SHP77 (cell line): ENCODE data around the gene ZNF227.
"Not testable (repeated sequence)": the region's sequence is repeated elsewhere in the genome, so short reads cannot be mapped to it uniquely, and the experiment has no call there.

Experiments
- DNase-seq, 2 experiments: peaks; one replicate each; lab custom pipeline; 2025; lab: John Stamatoyannopoulos, UW

ZNF227 gene

GRCh38 chr19:44212250-44212865 lies at the start of gene ZNF227:
Gene ZNF227 (plus strand): TSS chr19:44212532. CDS start chr19:44217793, 5,261 bp downstream.
- peak; percentile 90 to 91 for DNase-seq

GRCh38 chr19:44163789-44164188 lies 48.5 kb upstream of the ZNF227 start:
- no peak for DNase-seq

GRCh38 chr19:44164327-44164672 lies 48.0 kb upstream of the ZNF227 start:
- DNase-seq: no peak

- DNase-seq: peak; percentile 98
These were observed 47.4 kb upstream of the ZNF227 start, which contains the start of gene ZNF226 for GRCh38 chr19:44164673-44165512. Gene ZNF226 (plus strand): TSS chr19:44165100. CDS start chr19:44170081, 4,981 bp downstream.

GRCh38 chr19:44170660-44171059 lies 41.7 kb upstream of the ZNF227 start:
- not testable (repeated sequence) for DNase-seq

- no peak for DNase-seq
These were observed 35.7 kb upstream of the ZNF227 start for GRCh38 chr19:44176590-44176989.

GRCh38 chr19:44180968-44181367 lies 31.4 kb upstream of the ZNF227 start:
- DNase-seq: no peak

GRCh38 chr19:44182145-44182544 lies 30.2 kb upstream of the ZNF227 start:
- no peak for DNase-seq

GRCh38 chr19:44190020-44190419 lies 22.3 kb upstream of the ZNF227 start:
- DNase-seq: no peak

GRCh38 chr19:44192127-44192526 lies 20.2 kb upstream of the ZNF227 start:
- no peak for DNase-seq

GRCh38 chr19:44196772-44197171 lies 15.6 kb upstream of the ZNF227 start:
- no peak for DNase-seq

GRCh38 chr19:44202470-44202869 lies 9.9 kb upstream of the ZNF227 start:
- DNase-seq: no peak

- DNase-seq: no peak
These were observed 9.4 kb upstream of the ZNF227 start for GRCh38 chr19:44202974-44203373.

GRCh38 chr19:44203877-44204276 lies 8.5 kb upstream of the ZNF227 start:
- DNase-seq: not testable (repeated sequence)

GRCh38 chr19:44204772-44205171 lies 7.6 kb upstream of the ZNF227 start:
- no peak for DNase-seq

GRCh38 chr19:44207126-44207803 lies 5.1 kb upstream of the ZNF227 start:
- peak; percentile 85 to 93 for DNase-seq

GRCh38 chr19:44212866-44213346 lies 574 bp downstream of the ZNF227 start:
- DNase-seq: peak in 1 of 2 experiments; percentile 3

- DNase-seq: not testable (repeated sequence)
These were observed 7.6 kb downstream of the ZNF227 start for GRCh38 chr19:44219926-44220325.

- DNase-seq: not testable (repeated sequence)
These were observed 8.4 kb downstream of the ZNF227 start for GRCh38 chr19:44220761-44221160.

GRCh38 chr19:44221291-44221690 lies 9.0 kb downstream of the ZNF227 start:
- DNase-seq: not testable (repeated sequence)

- DNase-seq: no peak
These were observed 16.0 kb downstream of the ZNF227 start for GRCh38 chr19:44228318-44228717.

- no peak for DNase-seq
These were observed 20.5 kb downstream of the ZNF227 start for GRCh38 chr19:44232867-44233266.

- DNase-seq: no peak
These were observed 24.1 kb downstream of the ZNF227 start for GRCh38 chr19:44236384-44236783.
